ENCODE results near the gene P2RY11.

P2RY11 gene

GRCh38 chr19:10136936-10137335, 25.4 kb downstream of the P2RY11 start:
- H3K4me1 Mint-ChIP-seq (ENCODE audit: low read depth) = no peaks in the 10 kb centered on the region
- no peak overlapping the region for H3K27ac Mint-ChIP-seq
- H3K36me3 Mint-ChIP-seq (ENCODE audit: low read depth) = peaks cover 30% of the 10 kb centered on the region
- H3K9me3 Mint-ChIP-seq = no peaks in the 10 kb centered on the region
- H3K4me3 Mint-ChIP-seq = no peak overlapping the region
- no peaks in the 10 kb centered on the region for H3K27me3 Mint-ChIP-seq (ENCODE audit: low read depth)

GRCh38 chr19:10137751-10138682, 26.5 kb downstream of the P2RY11 start:
- H3K4me3 Mint-ChIP-seq = no peak overlapping the region
- H3K9me3 Mint-ChIP-seq = no peaks in the 10 kb centered on the region
- no peaks in the 10 kb centered on the region for H3K27me3 Mint-ChIP-seq (ENCODE audit: low read depth)
- H3K36me3 Mint-ChIP-seq (ENCODE audit: low read depth) = peaks cover 32% of the 10 kb centered on the region
- no peak overlapping the region for H3K27ac Mint-ChIP-seq
- peaks cover 6% of the 10 kb centered on the region for H3K4me1 Mint-ChIP-seq (ENCODE audit: low read depth)

- no peaks in the 10 kb centered on the region for H3K27me3 Mint-ChIP-seq (ENCODE audit: low read depth)
- peaks cover 31% of the 10 kb centered on the region for H3K36me3 Mint-ChIP-seq (ENCODE audit: low read depth)
- H3K27ac Mint-ChIP-seq = no peak overlapping the region
- H3K9me3 Mint-ChIP-seq = no peaks in the 10 kb centered on the region
- H3K4me3 Mint-ChIP-seq = no peak overlapping the region
- H3K4me1 Mint-ChIP-seq (ENCODE audit: low read depth) = peaks cover 11% of the 10 kb centered on the region
Observed at GRCh38 chr19:10138879-10139795, 27.6 kb downstream of the P2RY11 start.

GRCh38 chr19:10139952-10140351, 28.5 kb downstream of the P2RY11 start:
- Mint-ChIP-seq H3K4me1 (ENCODE audit: low read depth) (peaks cover 13% of the 10 kb centered on the region), H3K27me3 (ENCODE audit: low read depth) (no peaks in the 10 kb centered on the region), H3K36me3 (ENCODE audit: low read depth) (peaks cover 33% of the 10 kb centered on the region), H3K27ac (no peak overlapping the region), H3K4me3 (no peak overlapping the region), H3K9me3 (no peaks in the 10 kb centered on the region)

GRCh38 chr19:10141479-10141878, 30.0 kb downstream of the P2RY11 start:
- H3K27me3 Mint-ChIP-seq (ENCODE audit: low read depth) = no peaks in the 10 kb centered on the region
- no peaks in the 10 kb centered on the region for H3K9me3 Mint-ChIP-seq
- H3K36me3 Mint-ChIP-seq (ENCODE audit: low read depth) = peaks cover 45% of the 10 kb centered on the region
- H3K27ac Mint-ChIP-seq = no peak overlapping the region
- no peak overlapping the region for H3K4me3 Mint-ChIP-seq
- H3K4me1 Mint-ChIP-seq (ENCODE audit: low read depth) = peaks cover 19% of the 10 kb centered on the region

- Mint-ChIP-seq H3K27me3 (ENCODE audit: low read depth) (no peaks in the 10 kb centered on the region), H3K27ac (peak overlapping the region; percentile 98), H3K4me1 (ENCODE audit: low read depth) (peaks cover 19% of the 10 kb centered on the region), H3K4me3 (no peak overlapping the region), H3K36me3 (ENCODE audit: low read depth) (peaks cover 44% of the 10 kb centered on the region), H3K9me3 (no peaks in the 10 kb centered on the region)
Observed at GRCh38 chr19:10141973-10142372, 30.5 kb downstream of the P2RY11 start.

GRCh38 chr19:10142701-10143375, 31.3 kb downstream of the P2RY11 start:
- Mint-ChIP-seq H3K9me3 (no peaks in the 10 kb centered on the region), H3K4me1 (ENCODE audit: low read depth) (peaks cover 19% of the 10 kb centered on the region), H3K36me3 (ENCODE audit: low read depth) (peaks cover 43% of the 10 kb centered on the region), H3K27me3 (ENCODE audit: low read depth) (no peaks in the 10 kb centered on the region), H3K27ac (peak overlapping the region; percentile 98), H3K4me3 (peak overlapping the region; percentile 66)

- H3K4me1 Mint-ChIP-seq (ENCODE audit: low read depth) = peaks cover 19% of the 10 kb centered on the region
- peaks cover 47% of the 10 kb centered on the region for H3K36me3 Mint-ChIP-seq (ENCODE audit: low read depth)
- peak overlapping the region; percentile 74 for H3K27ac Mint-ChIP-seq
- H3K27me3 Mint-ChIP-seq (ENCODE audit: low read depth) = no peaks in the 10 kb centered on the region
- H3K4me3 Mint-ChIP-seq = no peak overlapping the region
- no peaks in the 10 kb centered on the region for H3K9me3 Mint-ChIP-seq
Observed at GRCh38 chr19:10143681-10144080, 32.2 kb downstream of the P2RY11 start.

GRCh38 chr19:10144361-10144760, 32.9 kb downstream of the P2RY11 start:
- Mint-ChIP-seq H3K36me3 (ENCODE audit: low read depth) (peaks cover 42% of the 10 kb centered on the region), H3K27me3 (ENCODE audit: low read depth) (no peaks in the 10 kb centered on the region), H3K9me3 (no peaks in the 10 kb centered on the region), H3K4me1 (ENCODE audit: low read depth) (peaks cover 19% of the 10 kb centered on the region), H3K27ac (peak overlapping the region; percentile 57), H3K4me3 (no peak overlapping the region)

- peaks cover 19% of the 10 kb centered on the region for H3K4me1 Mint-ChIP-seq (ENCODE audit: low read depth)
- no peaks in the 10 kb centered on the region for H3K9me3 Mint-ChIP-seq
- H3K27ac Mint-ChIP-seq = no peak overlapping the region
- peaks cover 47% of the 10 kb centered on the region for H3K36me3 Mint-ChIP-seq (ENCODE audit: low read depth)
- H3K27me3 Mint-ChIP-seq (ENCODE audit: low read depth) = no peaks in the 10 kb centered on the region
- no peak overlapping the region for H3K4me3 Mint-ChIP-seq
Observed at GRCh38 chr19:10145031-10145430, 33.5 kb downstream of the P2RY11 start.

- H3K27me3 Mint-ChIP-seq (ENCODE audit: low read depth) = no peaks in the 10 kb centered on the region
- peaks cover 50% of the 10 kb centered on the region for H3K36me3 Mint-ChIP-seq (ENCODE audit: low read depth)
- peaks cover 19% of the 10 kb centered on the region for H3K4me1 Mint-ChIP-seq (ENCODE audit: low read depth)
- H3K4me3 Mint-ChIP-seq = no peak overlapping the region
- H3K27ac Mint-ChIP-seq = no peak overlapping the region
- no peaks in the 10 kb centered on the region for H3K9me3 Mint-ChIP-seq
Observed at GRCh38 chr19:10146142-10146541, 34.6 kb downstream of the P2RY11 start.

- H3K27ac Mint-ChIP-seq = no peak overlapping the region
- H3K36me3 Mint-ChIP-seq (ENCODE audit: low read depth) = peaks cover 54% of the 10 kb centered on the region
Observed at GRCh38 chr19:10149427-10149826, 37.9 kb downstream of the P2RY11 start.

GRCh38 chr19:10151521-10151920, 40.0 kb downstream of the P2RY11 start:
- Mint-ChIP-seq H3K27me3 (ENCODE audit: low read depth) (no peaks in the 10 kb centered on the region), H3K4me3 (no peak overlapping the region), H3K27ac (no peak overlapping the region), H3K4me1 (ENCODE audit: low read depth) (no peaks in the 10 kb centered on the region), H3K36me3 (ENCODE audit: low read depth) (peaks cover 58% of the 10 kb centered on the region), H3K9me3 (no peaks in the 10 kb centered on the region)

More at GRCh38 chr19:10149427-10149826, 37.9 kb downstream of the P2RY11 start:
- Mint-ChIP-seq H3K4me1 (ENCODE audit: low read depth) (peaks cover 7% of the 10 kb centered on the region), H3K4me3 (no peak overlapping the region), H3K27me3 (ENCODE audit: low read depth) (no peaks in the 10 kb centered on the region), H3K9me3 (no peaks in the 10 kb centered on the region)

GRCh38 chr19:10152100-10152499, 40.6 kb downstream of the P2RY11 start:
- Mint-ChIP-seq H3K9me3 (no peaks in the 10 kb centered on the region), H3K27ac (no peak overlapping the region), H3K36me3 (ENCODE audit: low read depth) (peaks cover 60% of the 10 kb centered on the region), H3K4me1 (ENCODE audit: low read depth) (no peaks in the 10 kb centered on the region), H3K4me3 (no peak overlapping the region), H3K27me3 (ENCODE audit: low read depth) (no peaks in the 10 kb centered on the region)

Measured in T-helper 1 cell treated with Interleukin-12 subunit alpha and Interleukin-12 subunit beta and Interleukin-4 antibody, amounts not matched to agents 30 μg/mL and 1 μg/mL, for 36 hours (primary cell).